NCI-H226 (cell line): ENCODE results near the gene GTF3C2.

Experiments used
- DNase-seq: peaks from one replicate; pipeline ENCODE4 v3.0.0-alpha.2; 2015

Gene GTF3C2, protein sequence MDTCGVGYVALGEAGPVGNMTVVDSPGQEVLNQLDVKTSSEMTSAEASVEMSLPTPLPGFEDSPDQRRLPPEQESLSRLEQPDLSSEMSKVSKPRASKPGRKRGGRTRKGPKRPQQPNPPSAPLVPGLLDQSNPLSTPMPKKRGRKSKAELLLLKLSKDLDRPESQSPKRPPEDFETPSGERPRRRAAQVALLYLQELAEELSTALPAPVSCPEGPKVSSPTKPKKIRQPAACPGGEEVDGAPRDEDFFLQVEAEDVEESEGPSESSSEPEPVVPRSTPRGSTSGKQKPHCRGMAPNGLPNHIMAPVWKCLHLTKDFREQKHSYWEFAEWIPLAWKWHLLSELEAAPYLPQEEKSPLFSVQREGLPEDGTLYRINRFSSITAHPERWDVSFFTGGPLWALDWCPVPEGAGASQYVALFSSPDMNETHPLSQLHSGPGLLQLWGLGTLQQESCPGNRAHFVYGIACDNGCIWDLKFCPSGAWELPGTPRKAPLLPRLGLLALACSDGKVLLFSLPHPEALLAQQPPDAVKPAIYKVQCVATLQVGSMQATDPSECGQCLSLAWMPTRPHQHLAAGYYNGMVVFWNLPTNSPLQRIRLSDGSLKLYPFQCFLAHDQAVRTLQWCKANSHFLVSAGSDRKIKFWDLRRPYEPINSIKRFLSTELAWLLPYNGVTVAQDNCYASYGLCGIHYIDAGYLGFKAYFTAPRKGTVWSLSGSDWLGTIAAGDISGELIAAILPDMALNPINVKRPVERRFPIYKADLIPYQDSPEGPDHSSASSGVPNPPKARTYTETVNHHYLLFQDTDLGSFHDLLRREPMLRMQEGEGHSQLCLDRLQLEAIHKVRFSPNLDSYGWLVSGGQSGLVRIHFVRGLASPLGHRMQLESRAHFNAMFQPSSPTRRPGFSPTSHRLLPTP

DNA sequence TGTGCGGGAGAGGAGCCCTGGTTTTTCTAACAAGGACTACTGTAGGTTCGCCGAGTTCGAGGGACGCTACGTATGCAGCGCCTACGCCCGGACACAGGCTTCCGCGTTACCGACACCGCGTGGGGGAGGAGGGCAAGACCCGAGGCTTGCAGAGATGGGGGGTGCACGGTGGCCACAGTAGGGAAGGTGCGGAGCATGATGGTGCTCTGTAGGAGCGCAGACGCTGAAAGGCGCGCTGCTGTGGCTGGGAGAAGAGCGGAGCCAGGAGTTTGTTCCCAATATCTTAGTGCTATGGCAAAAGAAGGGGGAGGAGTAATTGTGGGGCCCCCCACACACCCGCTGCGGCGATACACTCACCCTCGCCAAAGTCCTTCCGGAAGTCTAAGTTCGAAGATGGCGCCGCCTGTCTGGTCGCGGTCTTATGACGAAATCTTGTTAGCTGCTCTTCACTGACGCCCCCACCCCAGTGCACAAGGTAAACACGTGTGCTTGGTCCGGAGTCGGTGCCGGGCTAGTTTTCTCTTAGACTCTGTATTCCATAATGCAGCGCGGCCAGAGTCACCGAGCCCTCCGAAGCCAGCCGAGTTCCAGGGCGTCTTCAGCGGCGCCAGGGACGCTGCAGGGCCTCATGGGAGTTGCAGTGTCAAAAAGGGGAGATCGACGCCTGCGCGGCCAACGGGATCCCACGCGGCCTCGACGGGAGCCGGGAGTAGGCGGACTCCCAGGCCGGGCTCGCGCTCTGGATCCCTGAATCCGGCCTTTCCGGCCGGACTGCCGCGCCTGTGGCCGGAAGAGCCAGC lies at the start of gene GTF3C2:
Gene GTF3C2, minus strand, starts transcription at position 383 of the 800 bp plus-strand sequence. CDS start 13,210 bp downstream, outside the sequence.
- DNase-seq, result peak; percentile 96

DNA sequence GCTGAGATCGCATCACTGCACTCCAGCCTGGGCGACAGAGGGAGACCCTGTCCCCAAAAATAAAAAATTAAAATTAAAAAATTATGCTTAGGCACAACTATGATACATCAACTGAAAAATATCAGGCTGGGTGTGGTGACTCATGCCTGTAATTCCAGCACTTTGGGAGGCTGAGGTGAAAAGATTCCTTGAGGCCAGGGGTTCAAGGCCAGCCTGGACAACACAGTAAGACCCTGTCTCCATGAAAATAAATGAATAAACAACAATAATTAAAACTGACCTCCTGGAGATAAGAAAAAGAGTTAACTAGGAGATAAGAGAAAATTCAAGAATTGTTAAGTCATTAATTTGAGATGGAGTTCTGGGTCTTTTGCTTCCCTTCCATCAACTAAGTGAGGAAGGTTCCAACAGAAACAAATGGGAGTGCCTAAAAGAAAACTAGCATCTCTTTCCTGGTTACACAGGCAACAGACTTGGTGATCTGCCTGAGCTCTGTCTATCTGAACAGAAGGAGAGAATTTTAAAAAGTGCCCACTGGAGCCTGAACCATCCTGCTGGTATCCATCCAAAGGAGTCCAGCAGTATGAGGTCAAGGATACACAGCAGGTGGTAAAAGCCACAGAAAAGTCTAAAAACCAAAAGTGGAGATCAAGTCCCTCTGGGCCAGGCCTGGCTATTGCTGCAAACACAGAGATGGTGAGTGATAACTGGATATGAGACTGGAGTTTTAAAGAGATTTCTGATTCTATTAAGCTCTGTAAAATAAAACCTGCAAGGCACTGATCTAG lies 44.0 kb upstream of the GTF3C2 start:
- no peak for DNase-seq

DNA sequence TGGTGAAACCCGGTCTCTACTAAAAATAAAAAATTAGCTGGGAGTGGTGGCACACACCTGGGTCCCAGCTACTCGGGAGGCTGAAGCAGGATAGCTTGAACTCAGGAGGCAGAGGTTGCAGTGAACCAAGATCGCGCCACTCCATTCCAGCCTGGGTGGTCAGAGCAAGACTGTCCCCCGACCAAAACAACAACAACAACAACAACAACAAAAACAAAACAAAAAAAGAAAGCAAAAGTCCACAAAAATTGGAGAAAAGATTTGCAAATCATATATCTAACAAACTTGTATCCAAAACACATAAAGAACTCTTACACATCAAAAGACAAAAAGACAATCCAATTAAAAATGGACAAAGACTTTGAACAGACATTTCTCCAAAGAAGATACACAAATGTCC lies 42.4 kb upstream of the GTF3C2 start:
- no peak for DNase-seq

DNA sequence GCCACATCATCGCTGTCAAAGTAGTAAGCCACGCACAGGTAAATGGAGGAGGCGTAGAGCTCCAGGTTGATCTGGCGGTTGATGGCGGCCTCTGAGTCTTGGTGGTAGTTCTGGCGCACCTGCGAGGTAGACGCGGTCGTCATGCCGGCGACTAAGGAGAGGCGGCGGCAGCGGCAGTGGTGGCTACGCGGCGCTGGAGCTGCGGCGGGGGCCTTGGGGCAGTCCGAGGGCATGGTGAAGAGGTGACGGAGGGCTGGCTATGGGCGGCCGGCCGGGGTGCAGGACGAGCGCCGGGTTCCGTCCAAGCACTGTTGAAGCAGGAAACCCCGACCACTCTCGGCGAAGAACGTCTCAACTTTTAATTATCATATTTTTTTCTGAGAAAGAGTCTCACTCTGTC lies 36.7 kb upstream of the GTF3C2 start:
- no peak for DNase-seq

DNA sequence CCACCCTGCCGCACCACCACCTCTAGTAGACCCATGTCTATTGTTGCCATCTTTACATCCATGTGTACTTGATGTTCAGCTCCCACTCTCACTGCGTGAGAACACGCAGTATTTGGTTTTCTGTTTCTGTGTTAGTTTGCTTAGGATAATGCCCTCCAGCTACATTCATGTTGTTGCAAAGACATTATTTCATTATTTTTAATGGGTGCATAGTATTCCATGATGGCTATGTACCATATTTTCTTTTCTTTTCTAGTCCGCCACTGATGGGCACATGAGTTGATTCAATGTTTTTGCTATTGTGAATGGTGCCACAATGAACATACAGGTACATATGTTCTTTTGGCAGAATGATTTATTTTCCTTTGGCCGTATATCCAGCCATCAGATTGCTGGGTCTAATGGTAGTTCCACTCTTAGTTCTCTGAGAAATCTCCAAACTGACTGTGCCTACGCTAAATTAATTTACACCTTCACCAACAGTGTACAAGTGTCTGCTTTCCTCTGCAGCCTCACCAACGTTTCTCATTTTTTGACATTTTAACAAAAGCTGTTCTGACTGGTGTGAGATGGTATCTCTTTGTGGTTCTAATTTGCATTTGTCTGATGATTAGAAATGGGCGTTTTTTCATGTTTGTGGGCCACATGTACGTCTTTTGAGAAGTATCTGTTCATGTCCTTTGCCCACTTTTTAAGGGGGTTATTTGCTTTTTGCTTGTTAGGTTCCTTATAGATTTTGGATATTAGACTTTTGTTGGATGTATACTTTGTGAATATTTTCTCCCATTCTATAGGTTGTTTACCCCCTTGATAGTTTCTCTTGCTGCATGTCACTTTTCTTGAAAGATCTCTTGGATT lies 34.5 kb upstream of the GTF3C2 start:
- DNase-seq, result no peak

DNA sequence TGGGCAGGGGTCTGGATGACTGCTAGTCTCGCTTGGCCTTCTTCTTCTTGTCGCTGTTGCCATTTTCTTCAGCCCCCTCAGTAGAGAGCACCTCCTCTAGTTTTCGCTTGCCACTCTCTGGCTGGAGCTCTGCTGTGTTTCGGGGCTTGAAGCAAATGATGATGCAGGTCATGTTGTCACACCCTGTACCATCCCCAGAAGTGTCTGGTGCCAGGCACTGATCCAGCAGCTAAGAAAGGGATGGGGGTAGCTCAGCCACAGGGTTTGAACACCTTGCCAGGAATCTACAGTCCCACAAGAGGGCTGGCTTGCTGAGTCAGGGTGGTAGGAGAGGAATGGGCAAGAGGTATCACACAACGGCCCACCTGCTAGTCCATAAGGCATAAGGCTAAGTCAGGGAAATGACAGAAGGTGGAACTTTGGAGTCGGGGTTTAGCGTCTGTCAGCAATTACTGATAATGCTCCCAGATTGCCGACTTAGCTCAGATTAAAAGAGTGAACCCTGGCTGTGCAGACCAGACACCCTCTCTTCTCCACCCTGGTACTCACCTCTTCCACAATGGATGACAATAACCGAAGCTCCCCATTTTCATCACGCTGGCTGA lies 25.1 kb upstream of the GTF3C2 start:
- DNase-seq, result no peak

DNA sequence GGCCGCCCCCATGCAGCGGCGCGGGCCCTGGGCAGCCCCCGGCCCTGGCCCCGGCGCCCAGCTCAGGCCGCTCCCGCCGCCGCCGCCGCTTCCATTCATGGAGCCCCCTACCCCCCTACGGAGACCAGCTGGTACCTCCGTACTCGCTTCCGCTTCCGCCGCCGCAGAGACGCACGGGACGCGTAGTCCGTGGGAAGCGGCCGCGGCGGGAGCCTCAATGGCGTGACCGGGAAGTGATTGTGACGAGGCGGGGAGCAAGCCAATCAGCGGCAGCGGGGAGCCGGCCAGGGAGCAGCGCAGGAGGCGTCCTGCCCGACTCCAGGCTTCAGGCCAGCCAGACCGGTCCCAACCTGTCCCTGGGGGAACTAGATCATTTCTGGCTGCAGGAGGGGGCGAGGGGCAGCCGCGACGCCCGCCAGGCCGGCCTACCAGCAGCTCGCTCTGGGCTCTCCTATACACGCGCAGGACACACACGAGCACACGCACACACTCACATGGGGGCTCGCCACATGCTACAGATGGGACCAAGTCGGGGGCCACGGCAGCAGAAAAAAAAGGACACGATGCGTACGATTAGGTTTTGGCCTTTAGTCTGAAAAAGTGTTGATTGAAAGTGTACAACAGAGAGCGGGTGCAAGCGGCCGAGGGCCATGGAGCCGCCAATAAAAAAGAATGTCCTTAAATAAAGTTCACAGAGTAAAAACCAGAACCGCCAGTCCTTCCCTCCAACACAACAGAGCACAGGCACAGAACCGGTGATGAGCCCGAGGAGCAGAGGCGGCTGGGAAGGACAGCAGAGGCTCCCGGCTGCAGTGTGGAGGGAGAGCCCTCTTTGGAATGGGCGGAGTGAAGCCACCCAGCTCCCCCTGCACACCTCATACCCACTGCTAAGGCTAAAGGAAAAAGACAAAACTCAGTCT lies 24.3 kb upstream of the GTF3C2 start, which contains the start of gene ZNF513:
Gene ZNF513, minus strand, starts transcription at position 109 of the 920 bp plus-strand sequence. CDS start 208 bp downstream, outside the sequence.
- DNase-seq, result peak; percentile 92

DNA sequence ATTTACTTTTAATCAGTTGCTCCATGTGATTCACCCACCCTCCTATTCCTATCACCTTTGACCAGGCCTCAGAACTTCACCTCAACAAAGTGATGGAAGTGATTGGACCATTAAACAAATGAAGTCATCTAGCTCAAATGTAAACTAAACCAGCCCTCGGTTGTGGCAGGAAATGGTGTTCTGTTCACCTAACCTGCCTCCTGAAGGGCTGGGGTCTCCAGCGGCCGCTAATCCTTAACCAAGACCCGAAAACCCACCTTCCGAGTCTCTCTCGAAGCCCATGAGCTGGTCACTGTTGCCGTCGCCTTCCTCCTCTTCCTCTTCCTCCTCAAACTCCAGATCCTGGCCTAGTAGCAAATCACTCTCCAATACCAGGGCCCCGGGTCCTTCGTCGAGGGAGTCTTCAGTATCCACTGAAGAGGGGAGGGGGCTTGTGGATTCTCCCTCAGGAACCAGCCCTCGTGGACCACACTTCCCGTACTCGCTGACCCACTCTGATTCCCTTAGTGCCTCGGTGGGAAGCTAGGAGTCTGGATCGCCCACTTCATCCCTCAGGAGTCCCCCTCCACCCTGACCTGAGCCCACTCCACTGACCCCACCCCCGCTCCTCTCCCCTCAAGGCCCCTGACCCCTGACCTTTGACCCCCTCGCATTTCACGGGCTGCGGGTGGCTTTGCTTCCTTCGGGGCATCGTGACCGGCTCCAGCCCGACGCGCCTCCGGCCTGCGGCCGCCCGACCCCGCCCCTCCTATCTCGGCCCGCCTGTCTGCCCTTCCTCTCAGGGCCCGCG lies 23.5 kb upstream of the GTF3C2 start:
- no peak for DNase-seq

DNA sequence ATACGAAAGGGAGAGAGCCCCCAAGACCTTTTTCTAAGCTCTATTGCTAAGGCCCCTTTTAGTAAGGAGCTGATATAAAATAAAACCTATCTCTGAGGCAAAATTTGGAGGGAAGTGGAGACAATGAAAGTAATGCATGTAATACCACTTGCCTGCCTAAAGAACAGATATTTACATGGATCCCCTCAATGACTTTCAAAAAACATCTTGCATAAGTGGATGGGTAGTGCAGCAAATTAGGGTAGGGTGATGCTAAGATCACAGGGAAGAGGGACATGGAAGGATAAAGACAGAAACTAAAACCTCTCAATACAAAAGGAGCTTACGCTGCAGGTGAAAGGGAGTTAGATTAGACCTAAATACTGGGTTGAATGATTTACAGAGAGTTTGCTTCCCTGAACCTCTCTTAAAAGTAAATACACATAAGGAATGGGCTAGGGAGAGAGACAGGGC lies 22.8 kb upstream of the GTF3C2 start:
- DNase-seq, result no peak

DNA sequence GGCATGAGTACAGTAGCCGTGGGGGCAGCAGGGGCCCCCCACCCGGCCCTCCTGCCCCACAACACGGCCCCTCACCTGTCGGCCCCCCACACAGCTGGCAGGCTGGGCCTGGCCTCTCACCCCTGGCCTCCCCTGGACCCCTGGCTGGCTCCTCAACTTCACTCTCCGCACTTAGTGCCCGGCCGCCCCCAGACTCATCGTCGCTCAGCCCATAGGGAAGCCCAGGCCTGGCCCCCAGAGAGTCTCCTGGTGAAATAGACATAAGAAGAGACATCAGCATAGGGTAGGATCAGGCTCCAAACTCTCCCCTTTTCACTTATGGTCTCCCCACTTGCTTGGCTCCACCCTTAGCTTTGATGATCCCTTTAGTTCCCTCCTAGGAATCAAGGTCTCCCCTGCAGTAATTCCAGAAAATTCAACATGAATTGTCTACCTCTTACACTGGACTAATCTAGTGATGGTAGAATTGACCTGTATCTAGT lies 22.3 kb upstream of the GTF3C2 start:
- no peak for DNase-seq

DNA sequence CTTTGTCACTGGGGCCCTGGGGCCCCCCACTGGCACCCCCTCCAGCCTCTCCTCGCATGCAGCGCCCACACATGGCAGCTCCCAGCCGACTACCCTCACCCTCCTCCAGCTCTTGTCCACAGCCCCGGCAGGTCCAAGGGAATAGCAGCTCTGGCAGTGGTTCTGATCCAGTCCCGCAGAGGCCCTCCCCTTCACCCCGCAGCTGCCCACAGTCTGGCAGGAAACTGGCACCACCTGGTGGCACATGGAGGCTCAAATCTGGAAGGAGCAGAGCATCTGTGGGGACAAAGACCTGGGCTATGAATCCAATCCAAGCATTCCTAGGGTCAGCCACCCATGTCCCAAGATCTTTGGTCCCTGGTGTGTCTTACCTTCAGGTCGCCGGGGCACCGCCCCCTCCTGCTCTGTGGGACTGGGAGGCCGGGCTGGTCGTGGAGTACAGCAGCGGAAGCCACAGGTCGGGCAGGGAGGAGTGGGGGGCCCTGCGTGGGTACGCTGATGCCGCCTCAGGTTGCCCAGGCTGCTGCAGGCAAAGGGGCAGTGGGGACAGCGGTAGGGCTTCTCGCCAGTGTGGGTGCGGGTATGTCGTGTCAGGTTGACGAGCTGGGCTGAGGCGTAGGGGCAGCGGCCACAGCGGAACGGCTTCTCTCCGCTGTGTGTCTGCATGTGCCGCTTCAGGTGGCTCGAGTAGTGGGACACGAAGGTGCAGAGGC lies 21.7 kb upstream of the GTF3C2 start:
- DNase-seq, result peak; percentile 26

DNA sequence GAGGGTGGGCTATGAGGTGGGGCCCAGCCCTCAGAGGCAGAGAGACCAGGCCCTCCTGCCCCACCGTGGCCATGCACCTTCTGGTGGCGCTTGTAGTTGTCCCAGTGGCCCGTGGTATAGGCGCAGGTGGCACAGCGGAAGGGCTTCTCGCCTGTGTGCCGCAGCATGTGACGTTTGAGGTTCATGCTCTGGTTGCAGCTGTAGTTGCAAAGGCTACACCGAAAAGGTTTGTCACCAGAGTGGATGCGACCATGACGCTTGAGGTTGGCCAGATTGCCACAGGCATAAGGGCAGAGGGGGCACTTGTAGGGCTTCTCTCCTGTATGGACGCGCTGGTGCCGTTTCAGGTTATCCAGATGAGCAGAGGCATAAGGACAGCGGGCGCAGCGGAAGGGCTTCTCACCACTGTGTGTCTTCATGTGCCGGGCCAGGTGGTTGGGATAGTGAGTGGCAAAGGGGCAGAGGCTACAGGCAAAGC lies 21.1 kb upstream of the GTF3C2 start:
- DNase-seq, result no peak

DNA sequence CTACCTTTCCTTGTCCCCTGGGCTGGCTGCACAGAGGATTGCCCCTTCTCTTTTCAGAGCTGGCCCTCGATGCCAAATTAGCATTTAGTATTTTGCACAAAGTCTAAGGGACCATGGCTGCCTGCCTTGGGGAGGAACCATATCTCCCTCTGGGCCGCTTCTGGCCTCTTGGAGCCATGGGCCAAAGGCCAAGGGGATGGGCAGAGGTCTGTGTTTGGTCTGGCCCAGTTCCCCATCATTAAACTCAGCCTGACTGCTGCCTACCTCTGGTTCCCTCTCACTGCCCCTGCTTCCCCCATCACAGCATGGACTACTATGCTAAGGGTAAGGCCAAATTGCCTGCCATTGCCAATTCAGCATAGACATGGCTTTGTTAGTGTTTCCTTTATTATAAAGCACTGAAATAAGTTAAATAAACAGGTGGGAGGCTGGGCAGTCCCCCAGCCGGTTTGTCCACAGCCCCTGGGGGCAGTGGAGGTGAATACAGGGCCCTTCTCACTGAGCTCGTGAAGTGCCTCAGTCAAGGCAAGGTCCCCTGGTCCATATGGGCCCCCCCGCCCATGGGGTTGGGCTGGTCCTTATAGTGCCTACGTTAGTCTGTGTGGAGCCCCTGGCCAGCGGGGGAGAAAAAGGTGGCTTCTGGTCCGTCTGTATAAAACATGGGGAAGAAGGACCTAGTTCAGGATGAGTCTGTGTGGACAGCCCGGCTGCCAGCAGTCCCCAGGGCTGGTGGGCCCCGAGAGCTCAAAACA lies 20.5 kb upstream of the GTF3C2 start:
- no peak for DNase-seq

DNA sequence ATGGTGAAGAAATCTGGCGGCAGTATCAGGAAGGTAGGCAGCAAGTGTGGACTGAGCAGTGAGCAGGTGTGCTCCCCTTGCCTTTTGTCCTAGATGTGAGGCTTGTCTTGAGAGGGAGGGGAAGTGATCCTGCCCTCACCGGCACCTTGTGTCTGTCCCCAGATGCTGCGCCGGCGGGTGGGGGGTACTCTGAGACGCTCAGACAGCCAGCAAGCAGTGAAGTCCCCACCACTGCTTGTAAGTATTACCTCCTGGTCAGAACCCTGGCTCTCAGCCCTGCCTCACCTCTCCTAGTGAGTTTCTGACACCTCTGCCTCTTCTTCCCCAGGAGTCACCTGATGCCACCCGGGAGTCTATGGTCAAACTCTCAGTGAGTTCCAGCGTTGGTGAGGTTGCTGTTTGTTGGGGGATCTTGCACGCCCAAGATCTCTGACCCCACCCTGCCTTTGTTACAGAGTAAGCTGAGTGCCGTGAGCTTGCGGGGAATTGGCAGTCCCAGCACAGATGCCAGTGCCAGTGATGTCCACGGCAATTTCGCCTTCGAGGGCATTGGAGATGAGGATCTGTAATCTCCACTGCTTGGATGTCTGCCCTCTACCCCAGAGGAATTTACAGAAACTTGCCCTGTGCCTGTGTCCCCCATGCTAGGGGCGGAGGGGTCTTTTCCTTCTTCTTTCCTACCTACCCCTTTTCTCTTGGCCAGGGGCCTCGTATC lies 19.7 kb upstream of the GTF3C2 start:
- no peak for DNase-seq

DNA sequence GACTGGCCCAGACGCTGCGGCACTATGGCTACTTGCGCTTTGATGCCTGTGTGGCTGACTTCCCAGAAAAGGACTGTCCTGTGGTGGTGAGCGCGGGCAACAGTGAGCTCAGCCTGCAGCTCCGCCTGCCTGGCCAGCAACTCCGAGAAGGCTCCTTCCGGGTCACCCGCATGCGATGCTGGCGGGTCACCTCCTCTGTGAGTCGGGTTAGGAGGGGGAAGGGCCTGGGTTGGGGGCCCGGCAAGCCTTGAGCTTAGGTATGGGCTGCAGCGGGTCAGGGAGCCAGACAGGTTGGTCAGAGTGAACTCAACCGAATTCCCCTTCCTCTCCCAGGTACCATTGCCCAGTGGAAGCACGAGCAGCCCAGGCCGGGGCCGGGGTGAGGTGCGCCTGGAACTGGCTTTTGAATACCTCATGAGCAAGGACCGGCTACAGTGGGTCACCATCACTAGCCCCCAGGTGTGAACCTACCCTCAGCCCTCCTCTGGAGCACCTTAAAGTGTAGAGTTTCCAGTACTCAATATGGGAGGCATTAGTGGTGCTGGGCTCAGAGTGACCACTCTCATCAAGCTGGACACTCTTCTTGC lies 19.0 kb upstream of the GTF3C2 start:
- no peak for DNase-seq

DNA sequence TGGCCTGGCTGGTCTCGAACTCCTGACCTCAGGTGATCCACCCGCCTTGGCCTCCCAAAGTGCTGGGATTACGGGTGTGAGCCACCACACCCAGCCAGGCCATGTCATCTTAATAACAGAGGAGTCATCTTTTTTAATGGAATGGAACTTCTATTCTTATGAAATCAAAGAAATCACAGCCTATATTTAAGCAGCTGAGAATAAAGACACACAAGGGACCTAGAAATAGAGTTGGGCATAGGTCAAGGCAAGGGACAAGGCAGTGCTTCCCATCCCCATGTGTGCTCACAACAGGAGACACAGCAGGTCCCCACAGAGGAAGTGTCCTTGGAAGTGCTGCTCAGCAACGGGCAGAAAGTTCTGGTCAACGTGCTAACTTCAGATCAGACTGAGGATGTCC lies 17.0 kb upstream of the GTF3C2 start:
- no peak for DNase-seq
